AG09319 (cell line): ENCODE results near the gene ATG14.

Experiments
- DNase-seq: peaks from one replicate; pipeline ENCODE4 v3.0.0-alpha.2; 2010; ENCODE audit warnings: low read depth; ENCODE audit errors: extremely low read depth
- CTCF ChIP-seq: IDR thresholded peaks from 2 replicates; pipeline ENCODE4 v1.5.1; 2011; ENCODE audit warnings: low read depth, mild to moderate bottlenecking, inconsistent platforms, low read length, moderate library complexity

Gene ATG14

DNA sequence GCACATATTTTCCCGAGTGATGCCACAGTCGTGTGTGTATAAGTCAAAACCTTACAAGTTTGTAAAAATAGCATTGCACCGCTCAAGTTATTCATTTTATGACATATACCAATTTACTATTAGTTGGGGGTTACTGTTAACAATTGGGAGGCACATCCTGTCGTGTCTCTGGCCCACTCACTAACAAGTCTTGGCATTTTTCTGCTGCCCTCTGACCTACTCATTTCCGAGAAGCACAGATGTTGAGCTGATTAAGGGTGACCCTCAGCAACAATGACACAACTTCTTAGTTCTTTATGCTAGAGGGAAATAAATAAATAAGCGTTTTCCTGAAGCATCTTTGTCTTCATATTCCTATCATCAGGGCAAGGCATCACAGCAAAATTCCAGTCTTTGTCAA lies 6.8 kb upstream of the ATG14 start:
- no peak for DNase-seq
- no peak for TF ChIP-seq CTCF

DNA sequence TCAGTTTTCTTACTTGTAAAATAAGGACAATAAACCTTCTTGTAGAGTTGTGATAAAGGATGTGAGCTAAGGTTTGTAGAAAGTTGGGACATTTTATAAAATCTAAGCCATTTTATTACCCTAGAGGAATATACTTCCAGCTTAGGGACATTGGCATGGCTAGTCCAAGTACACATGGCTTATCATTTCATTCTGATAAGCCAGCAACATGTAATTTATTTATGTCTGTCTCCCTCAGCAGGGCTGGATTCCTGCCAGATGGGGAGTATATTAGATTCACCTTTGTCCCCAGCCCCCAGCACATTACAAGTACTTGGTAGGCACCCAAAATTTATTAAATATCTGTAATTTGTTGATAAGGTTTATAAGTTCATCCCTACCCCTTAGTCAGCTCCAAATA lies 6.3 kb upstream of the ATG14 start:
- no peak for TF ChIP-seq CTCF
- no peak for DNase-seq

GRCh38 chr14:55416866-55417265 lies 5.2 kb upstream of the ATG14 start:
- TF ChIP-seq CTCF = peak; percentile 23
- DNase-seq = no peak

GRCh38 chr14:55414551-55414950 lies 2.9 kb upstream of the ATG14 start:
- TF ChIP-seq CTCF = no peak
- DNase-seq = no peak

DNA sequence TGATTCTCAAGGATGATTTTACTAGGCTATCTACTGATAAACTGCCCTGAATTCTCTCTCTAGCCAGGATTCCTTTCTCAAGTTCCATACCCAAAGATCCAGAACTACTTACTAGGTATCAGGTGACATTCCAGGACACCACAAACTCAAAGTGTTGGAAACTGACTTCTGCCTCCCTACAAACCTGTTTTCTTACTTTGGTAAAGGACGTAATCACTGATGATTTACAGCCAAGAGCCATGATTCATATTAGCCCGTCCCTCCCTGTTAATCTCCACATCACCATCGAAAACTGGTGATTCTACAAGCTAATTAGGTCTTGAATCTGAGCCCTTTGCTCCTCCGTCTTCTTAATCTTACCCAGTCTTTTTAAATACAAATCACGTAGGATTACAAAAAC lies 1.0 kb upstream of the ATG14 start:
- TF ChIP-seq CTCF = no peak
- no peak for DNase-seq

DNA sequence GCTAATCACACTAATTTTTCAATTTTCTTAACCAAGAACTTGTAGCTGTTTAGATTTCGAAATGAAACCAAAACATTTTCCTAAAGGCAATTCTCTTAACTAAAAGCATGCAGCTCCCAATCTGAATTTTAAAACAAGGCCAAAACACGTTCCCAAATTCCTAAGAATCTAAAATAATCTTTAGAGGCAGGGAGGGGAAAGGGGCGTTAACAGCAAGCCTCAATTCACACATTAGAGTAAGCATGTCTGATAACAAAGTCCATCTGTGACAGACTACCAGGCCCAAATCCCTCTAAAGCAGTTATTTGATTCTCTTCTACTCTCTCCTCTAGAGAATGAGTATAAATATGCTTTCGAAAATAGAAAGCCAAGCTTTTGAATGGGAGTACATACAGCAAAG lies 754 bp downstream of the ATG14 start:
- TF ChIP-seq CTCF = no peak
- no peak for DNase-seq

- no peak for DNase-seq
Measured at GRCh38 chr14:55404173-55404854, 7.3 kb downstream of the ATG14 start.

More at GRCh38 chr14:55404173-55404854, 7.3 kb downstream of the ATG14 start:
- TF ChIP-seq CTCF = no peak
